GM18502 (cell line): ENCODE results near the gene CTNNA1.
"Not testable (repeated sequence)": the region's sequence is repeated elsewhere in the genome, so short reads cannot be mapped to it uniquely, and the experiment has no call there.

Experiments
- ATAC-seq: cut with Tn5 transposase; IDR thresholded peaks from one replicate; pipeline ENCODE4 v1.9.1; 2021; ENCODE audit warnings: mild to moderate bottlenecking; ENCODE audit not compliant: unreplicated experiment, poor library complexity

CTNNA1 gene

GRCh38 chr5:138921362-138921761, 168.1 kb downstream of the CTNNA1 start:
- ATAC-seq: not testable (repeated sequence)

GRCh38 chr5:138922494-138922893, 169.3 kb downstream of the CTNNA1 start:
- no peak for ATAC-seq

GRCh38 chr5:138925090-138925635, 171.9 kb downstream of the CTNNA1 start:
- no peak for ATAC-seq

- no peak for ATAC-seq
Measured at GRCh38 chr5:138926257-138926656, 173.0 kb downstream of the CTNNA1 start.

- ATAC-seq: no peak
Measured at GRCh38 chr5:138926688-138927448, 173.6 kb downstream of the CTNNA1 start.

- ATAC-seq: no peak
Measured at GRCh38 chr5:138927544-138927943, 174.3 kb downstream of the CTNNA1 start.

- no peak for ATAC-seq
Measured at GRCh38 chr5:138927979-138928378, 174.8 kb downstream of the CTNNA1 start.

- no peak for ATAC-seq
Measured at GRCh38 chr5:138929571-138929955, 176.3 kb downstream of the CTNNA1 start.

GRCh38 chr5:138930371-138931097, 177.3 kb downstream of the CTNNA1 start:
- ATAC-seq: no peak

GRCh38 chr5:138932171-138932810, 179.1 kb downstream of the CTNNA1 start:
- no peak for ATAC-seq

GRCh38 chr5:138933522-138934290, 180.5 kb downstream of the CTNNA1 start:
- ATAC-seq: no peak

- ATAC-seq: no peak
Measured at GRCh38 chr5:138934971-138935370, 181.7 kb downstream of the CTNNA1 start.

GRCh38 chr5:138935466-138935865, 182.2 kb downstream of the CTNNA1 start:
- ATAC-seq: no peak

- ATAC-seq: no peak
Measured at GRCh38 chr5:138936225-138936967, 183.2 kb downstream of the CTNNA1 start.

- no peak for ATAC-seq
Measured at GRCh38 chr5:138936968-138937345, 183.7 kb downstream of the CTNNA1 start.

GRCh38 chr5:138937392-138938387, 184.5 kb downstream of the CTNNA1 start:
- ATAC-seq: no peak

- no peak for ATAC-seq
Measured at GRCh38 chr5:138938526-138938925, 185.3 kb downstream of the CTNNA1 start.

GRCh38 chr5:138942066-138942465, 188.8 kb downstream of the CTNNA1 start:
- no peak for ATAC-seq
